Mucosa of rectum (tissue), 2 donors: Measurements from ENCODE around the gene INVS.

Source experiments
- H3K27ac ChIP-seq, 2 donors: one replicate each; pipeline ENCODE4 v1.7.0; 2013; ENCODE audit warnings: inconsistent platforms in 2 of 2, low read depth in 2 of 2, low read length in 2 of 2
- H3K27me3 ChIP-seq, 2 donors: one replicate each; pipeline ENCODE4 v1.7.0; 2013; ENCODE audit warnings: low read length in 2 of 2; ENCODE audit not compliant: control insufficient read depth in 2 of 2, insufficient read depth in 2 of 2
- H3K36me3 ChIP-seq, 2 donors: one replicate each; pipeline ENCODE4 v1.7.0; 2013; ENCODE audit warnings: low read length in 2 of 2; ENCODE audit not compliant: control insufficient read depth in 2 of 2, insufficient read depth in 2 of 2
- H3K4me1 ChIP-seq, 2 donors: one replicate each; pipeline ENCODE4 v1.7.0; 2013; ENCODE audit warnings: low read length in 2 of 2, mild to moderate bottlenecking in 1 of 2; ENCODE audit not compliant: control insufficient read depth in 2 of 2, insufficient read depth in 2 of 2
- H3K4me3 ChIP-seq, 2 donors: one replicate each; pipeline ENCODE4 v1.7.0; 2013; ENCODE audit warnings: low read length in 2 of 2
- H3K9ac ChIP-seq, 2 donors: one replicate each; pipeline ENCODE4 v1.7.0; 2013; ENCODE audit warnings: low read length in 2 of 2, low read depth in 1 of 2, mild to moderate bottlenecking in 1 of 2
- H3K9me3 ChIP-seq, 2 donors: one replicate each; pipeline ENCODE4 v1.7.0; 2013; ENCODE audit warnings: low read length in 2 of 2; ENCODE audit not compliant: control insufficient read depth in 2 of 2
- donor health status: healthy.
- donor health status: Normal muscosa, but diverticular disease.

INVS gene

DNA sequence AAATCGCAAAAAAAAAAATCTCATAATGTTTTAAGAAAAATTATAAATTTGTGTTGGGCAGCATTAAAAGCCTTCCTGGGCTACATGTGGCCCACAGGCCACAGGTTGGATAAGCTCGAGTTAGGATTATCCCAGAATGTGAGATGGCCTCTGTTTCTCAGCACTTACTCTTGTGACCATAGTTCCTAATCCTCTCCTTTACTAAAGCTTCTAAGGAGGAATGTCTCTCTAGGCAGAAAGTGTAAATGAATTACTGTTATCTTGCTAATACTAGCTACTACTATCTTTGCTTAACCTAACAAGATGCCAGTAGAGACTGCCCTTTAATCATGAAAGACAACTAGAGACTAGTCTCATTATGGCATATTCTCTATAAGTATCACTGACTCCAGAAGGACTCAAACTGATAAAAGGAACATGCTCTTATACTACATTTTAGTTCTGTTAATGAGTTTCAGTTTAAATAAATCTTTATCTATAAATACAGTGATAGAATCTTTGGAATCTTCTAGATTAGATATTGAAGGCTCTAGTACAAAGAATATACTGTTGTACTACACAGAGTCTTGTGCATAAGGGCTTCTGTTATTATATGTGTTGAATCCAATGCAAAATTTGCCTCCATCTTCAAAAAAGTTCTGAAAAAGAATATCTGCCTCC, 13.8 kb downstream of the INVS start:
- H3K9me3 ChIP-seq = no peaks in the 10 kb centered on the region
- peaks cover 5 to 9% of the 10 kb centered on the region in 2 donors for H3K36me3 ChIP-seq
- H3K27me3 ChIP-seq = no peaks in the 10 kb centered on the region
- H3K4me3 ChIP-seq = no peak overlapping the region
- no peak overlapping the region for H3K27ac ChIP-seq
- H3K9ac ChIP-seq = no peak overlapping the region
- H3K4me1 ChIP-seq = no peaks in the 10 kb centered on the region

DNA sequence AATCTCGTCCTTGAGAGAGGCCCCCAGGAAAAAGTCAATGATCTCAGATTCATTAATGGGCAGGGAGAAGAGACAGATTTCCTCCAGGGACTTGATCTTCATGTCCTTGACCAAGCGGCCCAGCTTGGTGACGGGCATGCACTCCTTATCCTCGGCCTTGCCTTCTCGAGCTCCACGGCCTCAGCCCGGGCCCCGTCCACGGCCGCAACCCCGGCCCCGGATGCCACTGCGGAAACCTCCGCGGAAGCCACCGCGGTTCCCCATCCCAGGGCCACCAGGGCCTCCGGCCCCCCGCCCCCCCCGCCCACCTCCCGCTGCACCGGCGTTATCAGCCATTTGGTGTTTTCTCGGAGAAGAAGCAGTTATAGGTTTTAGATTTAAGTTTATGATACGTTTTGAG, 18.3 kb downstream of the INVS start:
- no peak overlapping the region for H3K27ac ChIP-seq
- H3K4me1 ChIP-seq = no peaks in the 10 kb centered on the region
- no peaks in the 10 kb centered on the region for H3K9me3 ChIP-seq
- no peak overlapping the region for H3K4me3 ChIP-seq
- no peaks in the 10 kb centered on the region for H3K27me3 ChIP-seq
- no peak overlapping the region for H3K9ac ChIP-seq
- H3K36me3 ChIP-seq = no peaks in the 10 kb centered on the region

DNA sequence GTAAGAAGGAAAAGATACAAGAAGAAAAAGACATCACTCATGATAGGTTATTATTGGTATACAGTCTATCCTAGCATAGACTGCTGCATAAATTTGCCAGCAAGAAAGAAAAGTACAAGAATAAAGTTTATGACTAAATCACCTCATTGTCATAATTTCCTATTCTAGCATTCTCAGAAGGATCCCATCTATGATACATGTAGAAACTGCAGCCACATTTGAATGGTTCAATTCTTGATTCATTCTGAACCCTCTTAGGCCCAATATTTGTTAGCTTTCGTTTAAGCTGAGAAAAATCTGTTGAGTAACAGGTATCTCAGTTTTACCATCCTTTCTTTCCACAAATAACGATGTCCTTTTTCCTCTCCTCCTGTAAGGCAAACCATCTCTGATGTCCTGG, 21.2 kb downstream of the INVS start:
- Histone ChIP-seq H3K9me3 (no peaks in the 10 kb centered on the region), H3K4me1 (no peaks in the 10 kb centered on the region), H3K27ac (no peak overlapping the region), H3K9ac (no peak overlapping the region), H3K36me3 (no peaks in the 10 kb centered on the region), H3K27me3 (no peaks in the 10 kb centered on the region), H3K4me3 (no peak overlapping the region)

DNA sequence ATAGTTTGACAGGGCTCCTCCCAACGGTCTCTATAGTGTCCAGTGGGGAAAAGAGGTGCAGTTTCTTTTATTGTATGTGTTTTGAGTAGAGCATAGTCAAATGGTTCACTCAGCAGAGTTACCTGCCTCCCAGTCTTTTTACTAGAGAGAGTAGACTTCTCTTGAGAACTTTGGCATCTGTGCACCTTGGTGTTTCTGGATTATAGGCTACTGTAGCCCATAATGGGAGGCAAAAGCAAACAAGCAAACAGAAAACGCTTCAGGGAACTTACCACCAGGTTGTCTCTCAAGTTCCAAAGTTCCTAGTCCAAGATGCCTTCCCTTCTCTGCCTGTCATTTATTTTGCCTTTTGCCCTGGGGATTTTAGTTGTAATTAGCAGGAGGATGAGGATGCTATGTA, 26.2 kb downstream of the INVS start:
- Histone ChIP-seq H3K36me3 (peaks cover 0 to 2% of the 10 kb centered on the region in 2 donors), H3K27me3 (no peaks in the 10 kb centered on the region), H3K27ac (no peak overlapping the region), H3K4me1 (no peaks in the 10 kb centered on the region), H3K9me3 (no peaks in the 10 kb centered on the region), H3K4me3 (no peak overlapping the region), H3K9ac (no peak overlapping the region)

DNA sequence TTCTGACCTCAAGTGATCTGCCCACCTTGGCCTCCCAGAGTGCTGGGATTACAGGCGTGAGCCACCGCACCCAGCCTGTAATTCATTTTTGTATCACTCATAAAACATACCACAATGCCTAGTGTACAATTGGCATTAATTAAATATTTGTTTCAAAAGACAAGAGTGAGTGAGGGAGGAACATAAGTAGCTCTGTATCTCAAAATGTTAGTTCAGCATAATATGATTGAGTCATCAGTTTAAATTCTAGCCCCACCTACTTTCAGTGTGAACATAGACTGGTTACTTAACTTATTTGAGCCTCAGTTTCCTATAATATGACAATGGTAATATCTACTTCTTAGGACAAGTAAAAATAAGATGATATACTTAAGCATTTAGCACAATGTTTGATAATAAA, 26.9 kb downstream of the INVS start:
- Histone ChIP-seq H3K4me1 (no peaks in the 10 kb centered on the region), H3K36me3 (peaks cover 0 to 2% of the 10 kb centered on the region in 2 donors), H3K4me3 (no peak overlapping the region), H3K9me3 (no peaks in the 10 kb centered on the region), H3K27me3 (no peaks in the 10 kb centered on the region), H3K9ac (no peak overlapping the region), H3K27ac (no peak overlapping the region)

DNA sequence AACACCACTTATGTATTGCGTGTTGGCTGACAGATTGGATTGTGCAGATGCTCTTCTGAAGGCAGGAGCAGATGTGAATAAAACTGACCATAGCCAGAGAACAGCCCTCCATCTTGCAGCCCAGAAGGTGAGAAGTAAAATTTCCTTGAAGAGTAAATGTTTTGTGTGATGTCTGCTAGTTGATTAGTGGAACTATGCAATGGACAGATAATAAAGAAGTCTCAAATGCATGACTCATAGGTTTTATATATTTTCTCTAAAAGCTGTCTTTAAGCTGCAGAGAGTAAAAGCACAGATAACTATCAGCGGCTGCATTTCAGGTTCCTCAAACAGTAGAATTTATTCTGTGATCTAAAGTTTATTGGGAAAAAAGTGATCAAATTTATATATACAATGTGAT, 27.4 kb downstream of the INVS start:
- H3K36me3 ChIP-seq = peaks cover 0 to 2% of the 10 kb centered on the region in 2 donors
- H3K27ac ChIP-seq = no peak overlapping the region

DNA sequence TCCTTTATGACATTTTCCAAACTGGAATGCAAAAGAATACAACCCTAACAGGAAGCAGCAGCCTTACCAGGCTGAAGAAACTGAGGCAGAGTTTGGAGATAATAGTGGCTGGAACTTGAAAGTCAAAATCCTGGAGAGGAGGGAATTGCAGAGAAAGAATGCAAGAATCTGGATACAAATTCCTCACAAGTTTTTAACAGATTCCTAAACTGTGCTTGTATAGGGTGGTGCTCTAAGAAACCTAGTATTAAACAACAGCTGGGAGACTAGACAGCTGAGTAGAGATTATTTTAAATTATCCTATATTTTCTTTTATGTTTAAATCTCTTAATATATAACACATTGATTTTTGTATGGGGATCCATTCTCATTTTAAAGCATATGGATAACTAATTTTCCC, 30.7 kb downstream of the INVS start:
- Histone ChIP-seq H3K36me3 (peaks cover 0 to 2% of the 10 kb centered on the region in 2 donors), H3K9ac (no peak overlapping the region), H3K4me1 (no peaks in the 10 kb centered on the region), H3K4me3 (no peak overlapping the region), H3K27ac (no peak overlapping the region), H3K27me3 (no peaks in the 10 kb centered on the region), H3K9me3 (no peaks in the 10 kb centered on the region)

More for the DNA sequence above, 27.4 kb downstream of the INVS start:
- no peak overlapping the region for H3K4me3 ChIP-seq
- H3K4me1 ChIP-seq = no peaks in the 10 kb centered on the region
- H3K9ac ChIP-seq = no peak overlapping the region
- no peaks in the 10 kb centered on the region for H3K27me3 ChIP-seq
- no peaks in the 10 kb centered on the region for H3K9me3 ChIP-seq

DNA sequence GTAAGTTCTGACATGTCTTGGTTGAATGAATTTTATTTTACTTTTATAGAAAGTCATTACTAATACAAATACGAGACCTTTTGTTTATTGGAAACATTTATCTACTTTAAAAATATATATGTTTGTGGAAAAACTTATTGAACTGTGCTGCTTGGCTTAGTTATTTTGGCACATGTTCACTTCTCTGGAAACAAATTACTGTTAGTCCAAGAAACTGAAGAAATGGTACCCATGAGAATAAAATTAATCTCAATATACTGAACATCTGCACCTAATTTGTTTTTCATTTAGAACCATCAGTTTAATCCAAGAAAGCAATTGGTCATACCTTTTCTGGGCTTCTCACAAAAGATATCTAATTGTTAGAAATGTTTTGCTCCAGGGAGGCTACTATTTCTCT, 32.2 kb downstream of the INVS start:
- Histone ChIP-seq H3K4me1 (no peaks in the 10 kb centered on the region), H3K27ac (no peak overlapping the region)

DNA sequence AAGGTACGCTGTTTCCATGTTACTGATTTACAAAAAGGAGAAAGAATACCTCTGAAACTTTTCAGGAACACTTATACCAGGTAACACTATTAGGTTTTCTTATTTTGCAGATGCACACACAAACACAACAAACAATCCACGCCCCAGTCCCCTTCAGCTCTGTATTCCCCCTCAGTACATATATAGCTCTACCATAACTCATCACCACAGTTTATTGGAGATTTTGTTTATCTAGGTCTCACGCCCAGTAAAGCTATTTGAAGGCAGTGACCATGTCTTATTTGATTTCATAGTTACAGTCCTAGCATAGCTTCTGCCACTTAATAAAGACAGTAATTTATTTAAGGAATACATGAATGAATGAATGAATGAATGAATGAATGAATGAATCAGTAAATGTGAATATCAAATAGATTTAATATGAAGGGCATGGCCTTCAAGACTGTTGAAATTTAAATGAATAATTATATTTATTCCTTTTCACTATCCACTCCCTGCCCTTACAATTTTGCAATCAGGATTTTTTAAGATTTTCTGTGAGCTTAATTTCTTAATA, 32.9 kb downstream of the INVS start:
- Histone ChIP-seq H3K4me3 (no peak overlapping the region), H3K9ac (no peak overlapping the region), H3K36me3 (peaks cover 0 to 2% of the 10 kb centered on the region in 2 donors)

More for the DNA sequence above, 32.2 kb downstream of the INVS start:
- H3K36me3 ChIP-seq = peaks cover 0 to 2% of the 10 kb centered on the region in 2 donors
- no peaks in the 10 kb centered on the region for H3K9me3 ChIP-seq
- no peak overlapping the region for H3K4me3 ChIP-seq
- no peaks in the 10 kb centered on the region for H3K27me3 ChIP-seq
- H3K9ac ChIP-seq = no peak overlapping the region

DNA sequence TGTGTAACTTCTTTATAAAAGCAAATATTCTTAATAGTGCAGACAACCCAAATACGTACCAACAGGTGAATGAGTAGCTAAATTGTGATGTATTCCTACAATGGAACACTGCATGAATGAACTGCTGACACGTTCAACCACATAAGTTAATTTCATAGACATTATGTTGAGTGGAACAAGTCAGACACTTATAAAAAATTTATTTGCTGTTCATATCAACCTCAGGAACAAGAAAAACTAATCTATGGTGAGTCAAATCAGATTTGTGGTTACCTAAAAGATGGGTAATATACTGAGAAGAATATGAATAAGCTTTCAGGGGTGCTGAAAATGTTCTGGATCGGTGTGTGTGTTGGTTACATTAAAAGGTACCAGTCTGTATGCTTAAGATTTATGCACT, 35.7 kb downstream of the INVS start:
- no peaks in the 10 kb centered on the region for H3K4me1 ChIP-seq
- no peaks in the 10 kb centered on the region for H3K27me3 ChIP-seq
- no peak overlapping the region for H3K9ac ChIP-seq
- H3K9me3 ChIP-seq = no peaks in the 10 kb centered on the region
- no peaks in the 10 kb centered on the region for H3K36me3 ChIP-seq
- no peak overlapping the region for H3K4me3 ChIP-seq
- H3K27ac ChIP-seq = no peak overlapping the region

More for the DNA sequence above, 32.9 kb downstream of the INVS start:
- H3K9me3 ChIP-seq = no peaks in the 10 kb centered on the region
- no peaks in the 10 kb centered on the region for H3K4me1 ChIP-seq
- no peaks in the 10 kb centered on the region for H3K27me3 ChIP-seq
- no peak overlapping the region for H3K27ac ChIP-seq
